ENCODE data around the gene SRGAP1.
"Not testable (repeated sequence)": the region's sequence is repeated elsewhere in the genome, so short reads cannot be mapped to it uniquely, and the experiment has no call there.

SRGAP1 gene

DNA sequence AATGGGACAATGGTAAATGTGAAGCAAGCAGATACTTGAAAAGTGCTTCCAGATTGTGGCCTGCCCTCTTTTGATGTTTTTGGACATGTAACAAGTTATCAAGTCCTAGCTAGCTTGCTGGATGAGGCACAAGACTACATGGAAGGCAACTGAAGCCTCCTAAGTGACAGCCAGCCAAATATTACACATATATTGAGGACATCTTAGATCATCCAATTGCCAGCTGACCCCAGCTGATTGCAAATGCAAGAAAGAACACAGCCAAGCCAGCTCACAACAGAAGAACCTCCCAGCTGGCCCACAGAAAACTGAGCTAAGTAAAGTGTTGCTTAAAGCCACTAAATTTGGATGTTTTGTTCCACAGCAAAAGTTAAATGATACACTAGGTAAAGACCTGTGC lies 156.9 kb downstream of the SRGAP1 start:
- DNase-seq, result no peak

DNA sequence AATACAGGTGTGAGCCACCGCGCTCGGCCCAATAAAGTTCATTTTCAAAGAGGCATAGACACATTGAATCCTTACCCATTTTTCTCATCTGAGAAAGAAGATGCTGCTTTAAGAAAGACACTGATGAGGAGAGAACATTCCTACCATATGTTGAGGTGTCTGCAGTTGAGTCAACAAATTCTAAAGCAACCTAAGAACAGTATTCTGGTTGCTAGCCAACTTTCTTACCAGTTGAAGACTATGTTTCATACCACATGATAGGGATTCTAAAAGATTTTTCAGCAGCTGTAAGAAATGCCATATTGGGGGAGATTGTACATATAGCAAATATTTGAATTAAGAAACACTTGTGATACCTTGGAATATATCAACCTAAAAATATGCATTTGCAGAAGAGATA lies 160.1 kb downstream of the SRGAP1 start:
- no peak for DNase-seq

DNA sequence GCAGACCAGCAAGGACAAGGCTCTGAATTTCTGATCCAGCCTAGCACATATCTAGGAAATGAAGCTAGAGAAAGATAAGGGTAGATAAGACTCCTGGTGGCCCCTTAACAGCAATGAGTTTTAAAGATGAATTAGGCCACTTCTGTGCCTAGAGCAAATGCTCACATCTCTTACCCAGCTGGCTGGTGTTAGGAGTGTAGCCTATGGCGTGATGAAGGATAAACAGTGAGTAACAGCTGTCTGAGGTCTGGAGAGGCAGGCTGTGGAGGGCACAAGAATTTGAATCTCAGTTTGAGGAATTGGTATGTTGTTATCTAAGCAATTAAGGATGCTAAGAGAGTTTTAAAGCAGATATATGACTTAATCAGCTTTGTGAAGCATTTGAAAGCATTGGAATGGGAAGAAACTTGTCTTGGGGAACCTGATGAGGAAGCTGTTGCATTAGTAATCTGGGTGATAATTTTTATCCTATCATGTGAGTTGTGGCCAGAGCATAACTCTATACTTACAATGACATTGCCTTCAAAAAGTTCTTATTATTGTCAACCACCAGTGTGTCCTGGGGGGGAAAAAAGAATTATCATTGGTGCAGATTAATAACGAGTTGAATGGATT lies 161.8 kb downstream of the SRGAP1 start:
- no peak for DNase-seq

DNA sequence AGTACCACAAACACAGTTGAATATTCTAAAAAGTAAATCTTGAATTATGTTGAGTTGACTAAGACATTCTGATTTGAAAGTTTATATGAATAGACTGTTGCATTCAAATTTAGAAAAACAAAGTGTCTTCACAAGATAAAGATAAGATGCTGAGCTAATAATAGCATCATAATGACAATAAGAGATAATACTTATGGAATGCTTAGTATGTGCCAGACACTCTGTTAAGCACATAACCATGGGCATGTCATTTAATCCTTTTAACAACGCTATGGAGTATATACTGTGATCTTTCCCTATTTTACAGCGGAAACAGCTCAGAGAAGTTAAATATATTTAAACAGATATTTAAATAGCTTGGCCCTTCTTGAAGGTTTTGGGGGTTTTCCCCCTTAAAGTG lies 163.4 kb downstream of the SRGAP1 start:
- DNase-seq, result no peak

DNA sequence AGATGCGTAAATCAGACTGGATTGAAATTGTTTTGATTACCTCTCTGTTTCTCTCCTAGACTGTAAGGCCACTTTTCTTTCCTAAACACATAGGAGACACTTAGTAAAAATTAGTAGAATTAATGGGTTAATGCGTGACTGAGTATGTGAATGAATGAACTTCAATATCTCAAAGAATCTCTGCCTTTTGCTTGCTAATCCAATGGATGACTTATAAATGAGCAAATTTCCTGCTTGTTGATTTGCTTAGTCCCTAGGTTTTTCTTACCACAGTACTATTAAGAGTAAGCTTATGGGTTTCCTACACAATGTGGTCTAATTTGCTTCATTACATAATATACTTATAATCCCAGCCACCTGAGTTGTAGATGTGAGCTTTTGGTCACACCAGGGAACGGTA lies 164.1 kb downstream of the SRGAP1 start:
- DNase-seq, result no peak

DNA sequence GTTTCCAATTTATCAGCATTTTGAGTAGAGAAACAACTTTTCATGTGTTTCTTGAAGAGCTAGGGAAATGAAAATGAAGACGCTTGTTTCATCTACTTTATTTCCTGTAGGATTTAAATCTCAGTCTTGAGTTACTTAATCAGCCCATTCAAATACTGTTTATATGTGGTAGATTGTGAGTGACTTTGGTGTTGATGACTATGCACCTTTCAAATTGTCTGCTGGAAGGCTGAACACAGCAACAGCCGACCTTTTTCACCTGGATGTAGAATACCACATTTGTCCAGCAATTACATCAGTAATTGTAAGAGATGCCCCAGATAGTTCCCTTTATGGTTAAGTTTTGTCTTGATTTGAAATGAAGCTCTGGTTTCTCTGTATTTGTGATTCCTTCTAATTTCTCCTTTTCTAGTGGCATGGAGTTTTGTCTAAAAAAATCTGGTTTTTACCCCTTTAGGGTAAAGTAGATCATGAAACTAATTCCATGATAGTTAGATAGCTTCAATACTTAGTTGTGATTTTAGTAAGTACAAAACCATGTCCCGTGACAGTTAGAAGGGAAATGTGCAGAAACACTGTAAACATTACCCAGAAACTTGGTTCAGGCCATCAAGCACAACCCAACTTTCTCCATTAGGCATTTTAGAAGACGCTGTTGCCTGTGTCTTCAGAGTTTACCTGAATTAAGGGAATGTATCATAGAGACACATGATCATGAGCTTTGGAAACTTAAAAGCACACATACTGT lies 165.0 kb downstream of the SRGAP1 start:
- no peak for DNase-seq

DNA sequence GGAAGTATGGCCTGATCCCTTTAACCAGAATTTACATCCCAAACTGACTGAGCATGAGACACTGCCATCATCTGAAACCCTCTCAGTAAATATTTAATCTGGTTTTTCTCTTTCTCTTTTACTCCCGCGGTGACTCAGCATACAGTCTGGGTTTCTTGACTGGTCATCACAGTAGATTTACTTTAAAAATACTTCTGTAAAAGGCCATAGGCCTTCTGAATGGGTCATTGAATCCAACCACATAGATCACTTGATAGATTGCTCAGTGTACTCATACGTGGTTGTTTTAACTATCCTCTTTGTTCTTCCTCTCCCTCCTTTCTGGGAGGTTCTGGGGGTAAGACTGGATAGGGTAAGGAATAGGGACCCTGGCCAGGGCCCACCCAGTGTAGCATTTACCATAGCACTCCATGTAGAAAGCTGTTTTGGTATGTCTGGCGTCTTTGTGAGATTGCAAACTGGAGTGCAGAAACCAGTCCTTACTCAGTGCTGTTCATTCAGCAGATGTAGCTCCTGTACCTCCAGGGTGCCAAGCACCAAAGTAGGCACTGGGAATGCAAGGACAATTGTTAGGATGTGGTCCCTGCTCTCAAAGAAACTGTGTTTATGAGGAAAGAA lies 165.7 kb downstream of the SRGAP1 start:
- no peak for DNase-seq

DNA sequence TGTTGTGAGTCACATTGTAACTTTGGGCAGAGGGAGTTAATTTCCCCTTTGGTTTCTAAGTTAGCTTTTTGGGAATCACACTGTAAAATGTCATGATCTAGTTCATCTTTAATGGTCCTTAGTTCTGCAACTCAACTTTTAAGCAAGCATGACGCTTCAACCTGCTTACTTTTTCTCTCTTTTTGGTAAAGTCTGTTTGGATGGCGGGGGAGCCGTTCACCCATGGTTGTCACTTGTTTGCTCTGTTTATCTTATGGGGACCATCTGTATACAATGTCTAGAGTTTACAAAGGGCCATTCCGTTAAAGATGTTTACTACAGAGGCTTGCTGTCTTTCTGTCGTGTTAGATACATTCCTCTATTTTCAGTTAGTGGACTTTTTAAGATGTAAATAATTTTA lies 172.0 kb downstream of the SRGAP1 start:
- no peak for DNase-seq

DNA sequence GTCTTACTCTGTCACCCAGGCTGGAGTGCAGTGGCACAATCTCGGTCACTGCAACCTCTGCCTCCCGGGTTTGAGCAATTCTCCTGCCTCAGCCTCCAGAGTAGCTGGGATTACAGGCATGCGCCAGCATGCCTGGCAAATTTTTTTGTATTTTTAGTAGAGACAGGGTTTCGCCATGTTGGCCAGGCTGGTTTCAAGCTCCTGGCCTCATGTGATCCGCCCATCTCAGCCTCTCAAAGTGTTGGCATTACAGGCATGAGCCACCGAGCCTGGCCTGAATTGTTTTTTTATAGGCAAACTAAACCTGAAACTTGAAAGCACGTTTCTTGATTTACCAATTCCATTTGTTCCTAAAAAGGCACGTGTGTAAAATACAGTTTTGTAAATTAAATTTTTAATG lies 173.6 kb downstream of the SRGAP1 start:
- not testable (repeated sequence) for DNase-seq

DNA sequence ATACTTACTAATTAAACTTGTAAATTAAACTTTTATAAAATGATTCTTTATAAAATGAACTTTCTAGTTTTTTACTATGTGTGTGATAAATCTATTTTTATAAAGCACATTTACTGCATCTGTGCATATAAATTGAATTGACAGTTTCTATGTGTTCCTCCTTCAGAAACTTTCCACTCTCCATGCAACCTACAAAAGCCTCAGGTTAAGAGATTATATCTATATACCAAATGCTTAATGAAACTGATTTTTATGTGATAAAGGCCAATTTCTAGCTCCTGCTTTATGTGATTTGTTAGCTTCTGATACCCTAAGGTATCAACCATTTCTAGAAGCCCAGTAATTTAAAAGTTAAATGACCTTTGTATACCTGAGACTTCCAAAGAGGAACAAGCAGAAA lies 174.0 kb downstream of the SRGAP1 start:
- no peak for DNase-seq

DNA sequence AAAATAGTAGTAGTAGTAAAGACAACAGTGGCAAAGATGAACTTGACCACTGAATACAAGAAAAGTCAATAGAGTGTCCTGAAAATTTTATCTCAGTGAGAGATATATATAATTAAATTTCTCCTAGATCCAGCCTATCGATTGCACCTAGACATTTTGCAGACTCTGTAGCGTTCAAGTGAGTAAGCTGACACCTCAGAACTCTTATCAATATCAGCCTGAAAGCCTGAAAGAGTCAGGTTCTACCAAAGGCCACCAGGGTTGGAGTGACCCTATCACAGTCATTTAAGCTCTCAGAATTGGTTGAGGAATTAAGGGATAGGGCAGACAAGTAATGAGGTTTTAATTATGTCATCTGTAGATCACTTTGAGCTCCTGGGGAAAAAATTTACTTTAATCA lies 174.6 kb downstream of the SRGAP1 start:
- DNase-seq, result no peak

DNA sequence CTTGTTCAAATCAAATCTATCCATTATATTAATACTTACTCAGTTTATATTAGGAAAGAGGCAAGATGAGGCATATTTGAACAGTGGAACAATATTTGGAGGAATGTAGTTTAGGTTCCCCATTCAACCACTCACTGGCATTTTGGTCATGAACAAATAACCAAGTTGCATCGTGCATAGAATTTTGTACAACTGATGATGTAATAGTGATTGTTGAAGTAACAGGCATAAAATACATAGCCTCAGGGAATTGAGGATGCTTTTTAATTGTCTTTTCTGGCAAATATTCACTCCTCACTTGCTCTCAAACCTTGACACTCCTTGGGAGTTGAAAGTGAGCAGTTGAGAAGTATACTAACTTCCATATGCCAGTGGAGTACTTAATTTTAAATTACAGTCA lies 175.2 kb downstream of the SRGAP1 start:
- DNase-seq, result no peak

DNA sequence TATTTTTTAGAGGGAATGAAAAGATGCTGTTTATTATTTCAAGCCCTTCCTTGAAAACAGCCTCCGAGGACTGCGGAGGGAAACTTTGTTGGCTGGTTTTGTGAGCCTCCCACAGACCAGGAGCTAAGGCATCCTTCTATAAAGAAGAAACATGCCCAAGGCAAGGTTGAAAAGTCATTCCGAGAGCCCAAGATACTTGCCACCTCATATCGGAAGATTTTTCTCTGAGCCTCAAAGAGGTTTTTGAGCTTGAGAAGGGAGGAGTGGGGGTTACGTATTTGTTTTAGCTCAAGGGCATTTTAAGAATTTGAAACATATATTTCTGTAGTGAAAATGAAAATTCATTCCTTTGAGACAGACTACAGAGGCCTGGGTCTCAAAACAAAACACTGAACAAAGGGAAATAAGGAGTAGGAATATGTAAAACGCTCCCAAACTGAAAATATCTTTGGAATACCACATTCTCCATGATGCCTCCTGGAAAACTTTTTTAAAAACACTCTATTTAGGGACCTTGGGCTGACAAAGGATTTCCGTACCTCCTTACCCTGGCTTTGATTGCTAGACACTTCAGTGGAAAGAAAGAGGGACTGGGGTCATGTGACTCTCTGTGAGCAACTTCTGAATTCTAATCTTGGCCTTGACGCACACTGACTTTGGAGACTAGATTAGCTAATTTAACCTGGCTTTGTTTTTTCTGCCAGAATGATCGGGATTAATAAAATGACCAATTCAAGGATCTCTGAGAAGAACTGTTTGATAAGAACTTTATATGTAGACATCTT lies 180.9 kb downstream of the SRGAP1 start:
- DNase-seq, result no peak

DNA sequence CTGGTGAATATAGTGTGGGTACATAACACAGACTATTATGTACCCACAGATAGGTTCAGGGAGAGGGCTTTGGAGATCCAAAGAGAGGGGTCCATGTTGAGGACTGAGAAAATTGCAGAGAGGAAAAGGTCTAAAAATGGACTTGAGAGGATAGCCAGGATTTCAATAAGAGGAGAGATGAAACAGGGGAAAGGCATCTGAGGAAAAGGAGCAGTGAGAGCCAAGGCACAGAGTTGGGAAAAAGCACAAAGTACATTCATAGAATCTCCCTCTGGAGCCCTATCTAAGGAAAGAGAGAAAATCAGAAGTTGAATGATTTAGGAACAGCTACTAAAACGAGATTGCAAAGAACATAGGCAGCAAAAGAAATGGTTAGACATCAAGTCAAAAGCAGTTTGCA lies 182.8 kb downstream of the SRGAP1 start:
- DNase-seq, result no peak

DNA sequence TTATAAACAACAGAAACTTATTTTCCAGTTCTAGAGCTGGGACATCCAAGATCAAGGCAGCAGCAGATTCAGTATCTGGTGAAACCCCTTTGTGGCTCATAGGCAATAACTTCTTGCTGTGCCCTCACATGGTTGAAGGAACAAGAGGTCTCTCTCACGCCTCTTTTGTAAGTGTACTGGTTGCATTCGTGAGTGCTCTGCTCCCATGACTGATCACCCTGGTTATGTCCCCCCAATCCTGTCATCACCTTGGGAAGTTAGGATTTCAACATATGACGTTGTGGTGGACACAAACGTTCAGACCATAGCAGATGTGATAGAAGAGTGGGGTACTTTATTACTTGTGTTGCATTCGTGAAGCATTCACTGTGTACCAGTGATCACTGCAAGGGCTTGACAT lies 184.0 kb downstream of the SRGAP1 start:
- no peak for DNase-seq

DNA sequence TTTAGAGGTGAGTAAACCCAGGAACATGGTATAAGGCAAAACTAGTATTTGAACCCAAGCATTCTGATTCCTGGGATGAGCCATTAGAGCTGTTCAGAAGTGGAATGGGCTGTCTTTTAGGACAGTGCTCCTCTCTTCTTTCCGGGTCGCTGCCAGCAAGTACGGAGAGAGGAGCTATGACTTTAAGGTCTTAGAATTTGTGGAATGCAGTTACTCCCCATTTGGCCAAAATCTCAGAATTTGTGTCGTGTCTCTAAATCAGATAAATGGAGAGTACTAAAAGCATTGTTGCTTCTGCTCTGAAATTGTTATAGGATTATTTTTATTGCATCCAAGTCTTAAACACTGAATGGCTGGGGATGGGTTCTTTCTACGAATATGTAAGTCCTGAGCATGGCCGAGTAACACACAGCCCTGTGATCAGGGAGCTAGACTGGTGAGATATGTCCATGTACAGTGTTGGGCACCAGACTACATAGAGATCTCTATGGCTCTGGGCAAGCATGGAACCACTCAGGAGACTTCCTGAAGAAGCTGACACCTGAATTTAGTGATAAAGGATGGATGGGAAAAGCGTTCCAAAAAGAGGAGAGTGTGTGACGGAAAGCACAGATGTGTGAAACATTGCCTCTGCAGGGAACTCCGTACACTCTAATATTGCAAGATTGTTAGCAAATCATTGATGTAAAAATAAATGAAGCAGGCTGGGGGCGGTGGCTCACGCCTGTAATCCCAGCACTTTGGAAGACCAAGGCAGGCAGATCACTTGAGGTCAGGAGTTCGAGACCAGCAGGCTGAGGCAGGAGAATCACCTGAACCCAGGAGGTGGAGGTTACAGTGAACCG lies 184.7 kb downstream of the SRGAP1 start:
- no peak for DNase-seq

DNA sequence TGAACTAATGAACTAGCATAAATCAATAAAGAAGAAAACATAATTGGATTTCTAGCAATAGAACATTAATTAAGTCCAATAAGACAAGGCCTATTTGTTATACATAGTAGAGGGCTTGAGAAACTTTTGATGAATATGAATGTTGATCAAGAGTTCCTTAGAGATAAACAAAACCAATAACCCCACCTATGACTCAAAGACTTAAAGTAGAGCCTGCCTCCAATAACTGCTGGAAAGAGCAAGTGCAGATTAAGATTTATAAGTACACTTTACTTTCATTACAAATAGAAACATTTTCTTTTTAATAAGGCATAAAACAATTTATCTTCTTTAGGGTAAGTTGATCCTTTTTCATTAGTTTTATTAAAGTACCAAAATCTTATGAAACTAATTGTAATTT lies 185.7 kb downstream of the SRGAP1 start:
- DNase-seq, result no peak

DNA sequence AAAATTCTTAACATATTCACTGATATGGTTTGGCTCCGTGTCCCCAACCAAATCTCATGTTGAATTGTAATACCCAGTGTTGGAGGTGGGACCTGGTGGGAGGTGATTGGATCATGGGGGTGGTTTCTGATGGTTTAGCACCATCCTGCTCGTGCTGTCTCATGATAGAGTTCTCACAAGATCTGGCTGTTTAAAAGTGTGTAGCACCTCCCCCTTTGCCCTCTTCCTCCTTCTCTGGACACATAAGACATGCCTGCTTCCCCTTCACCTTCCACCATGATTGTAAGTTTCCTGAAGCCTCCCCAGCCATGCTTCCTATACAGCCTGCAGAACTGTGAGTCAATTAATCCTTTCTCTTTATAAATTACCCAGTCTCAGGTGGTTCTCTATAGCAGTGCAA lies 189.6 kb downstream of the SRGAP1 start:
- DNase-seq, result not testable (repeated sequence)

DNA sequence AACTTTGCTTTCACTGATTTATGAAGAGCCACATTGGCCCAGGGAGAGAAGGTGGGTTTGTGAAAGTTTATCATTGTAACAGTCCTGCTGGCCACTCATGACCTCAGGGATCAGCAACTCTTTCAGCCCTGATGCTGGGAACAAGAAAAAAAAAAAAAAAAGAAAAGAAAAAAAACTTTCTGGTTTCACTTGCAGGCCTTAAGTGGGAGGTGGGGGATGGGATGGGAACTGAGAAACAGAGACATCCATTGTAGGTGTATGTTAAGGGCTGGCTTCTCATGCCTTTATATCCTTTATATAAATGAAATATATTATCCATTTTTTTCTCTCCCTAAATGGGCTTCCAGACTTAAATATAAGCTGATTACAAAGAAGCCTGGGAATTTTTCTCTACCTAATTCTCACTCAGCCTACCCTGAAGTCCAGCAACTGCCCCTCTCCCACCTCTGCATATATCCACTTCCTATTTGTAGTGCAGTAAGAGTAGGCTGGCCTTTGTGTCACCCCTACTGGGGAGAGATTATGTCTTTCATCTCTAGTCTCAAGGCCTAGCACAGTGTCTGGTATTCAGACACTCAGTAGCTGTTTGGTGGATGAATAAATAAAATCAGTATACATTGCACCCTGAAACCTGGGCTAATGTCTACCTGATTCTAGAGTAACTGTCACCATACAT lies 190.5 kb downstream of the SRGAP1 start:
- no peak for DNase-seq

DNA sequence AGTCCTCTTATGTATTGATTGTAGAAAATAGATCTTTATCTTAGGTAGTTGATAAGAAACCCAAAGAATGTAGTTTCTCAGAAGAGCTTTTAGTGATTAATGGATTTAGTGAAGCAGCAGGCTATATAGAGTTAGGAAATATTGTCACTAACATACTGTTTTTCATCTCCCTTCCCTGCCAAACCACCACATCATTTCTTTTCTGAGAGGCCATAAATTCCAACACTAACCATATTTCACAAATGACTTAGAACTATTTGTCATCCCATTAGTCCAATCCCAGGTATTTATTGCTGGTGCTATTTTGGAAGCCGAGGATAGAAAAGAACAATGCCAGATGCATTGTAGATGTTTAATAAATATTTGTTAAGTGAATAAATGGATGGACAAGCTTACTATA lies 191.9 kb downstream of the SRGAP1 start:
- no peak for DNase-seq
